H1 (cell line): ENCODE data around the gene OASL. TPM values are rescaled to one million over a fixed set of nuclear protein-coding genes. Genes with fewer than 3 reads are reported as not detected.

Source experiments
- CTCF ChIA-PET: fragments of 300-600 bp; sonication (Branson Sonifier 250); formaldehyde crosslinking; loops from one replicate; lab custom pipeline; 2021; ENCODE audit not compliant: partially characterized antibody; lab: Charles Lee
- POLR2A ChIA-PET: fragments of 300-600 bp; sonication (Branson Sonifier 250); formaldehyde crosslinking; loops from one replicate; lab custom pipeline; 2021; ENCODE audit warnings: inconsistent platforms; ENCODE audit not compliant: partially characterized antibody; lab: Charles Lee
- DNase-seq, 2 experiments: peaks; one replicate each; pipeline versions ENCODE4 v3.0.0 to v3.0.0-alpha.2; 2010 to 2022; ENCODE audit warnings: low spot score in 2 of 2, low read depth in 1 of 2, mixed read lengths in 1 of 2
- FAIRE-seq: peaks from 2 replicates; lab custom pipeline; 2011; peaks lifted over from hg19 to GRCh38; lab: Jason Lieb, UNC
- H2AFZ ChIP-seq: 2 replicates; pipeline ENCODE4 v1.8.1; 2012; ENCODE audit warnings: low read length, inconsistent platforms
- H2AK5ac ChIP-seq: 2 replicates; pipeline ENCODE4 v1.6.1; 2013; ENCODE audit warnings: low read depth, low read length
- H2BK120ac ChIP-seq: replicated peaks from 2 replicates; pipeline ENCODE3; 2013; ENCODE audit warnings: low read depth, low read length, inconsistent platforms
- H2BK12ac ChIP-seq: 2 replicates; pipeline ENCODE4 v1.6.1; 2013; ENCODE audit warnings: low read depth, low read length
- H2BK15ac ChIP-seq: 2 replicates; pipeline ENCODE4 v1.6.1; 2013; ENCODE audit warnings: low read length
- H2BK20ac ChIP-seq: 2 replicates; pipeline ENCODE4 v1.6.1; 2013; ENCODE audit warnings: low read length
- H2BK5ac ChIP-seq: 2 replicates; pipeline ENCODE4 v1.6.1; 2013; ENCODE audit warnings: low read depth, low read length
- H3K14ac ChIP-seq: 2 replicates; pipeline ENCODE4 v1.6.1; 2013; ENCODE audit warnings: inconsistent platforms; ENCODE audit not compliant: insufficient read length
- H3K18ac ChIP-seq: 2 replicates; pipeline ENCODE4 v1.6.1; 2013; ENCODE audit warnings: low read length; ENCODE audit errors: extremely low read depth
- H3K23ac ChIP-seq: 2 replicates; pipeline ENCODE4 v1.6.1; 2013; ENCODE audit warnings: inconsistent platforms; ENCODE audit not compliant: insufficient read length
- H3K23me2 ChIP-seq: 2 replicates; pipeline ENCODE4 v1.6.1; 2013; ENCODE audit warnings: low read depth, low read length
- H3K27ac ChIP-seq: 2 replicates; pipeline ENCODE4 v1.6.1; 2011; ENCODE audit warnings: low read depth, low read length, inconsistent platforms
- H3K27me3 ChIP-seq, 4 experiments: replicated peaks in 1 of 4; 1 replicate in 1 of 4; 2 replicates in 3 of 4; pipeline versions ENCODE4 v1.6.1 to v1.8.1; 2011 to 2013; ENCODE audit warnings: low read length in 3 of 4, mild to moderate bottlenecking in 3 of 4, inconsistent platforms in 2 of 4, mixed read lengths in 2 of 4, moderate library complexity in 1 of 4; ENCODE audit not compliant: control insufficient read depth in 3 of 4, insufficient read depth in 3 of 4; ENCODE audit errors: extremely low read depth in 1 of 4
- H3K36me3 ChIP-seq, 4 experiments: 2 replicates each; pipeline versions ENCODE4 v1.6.1 to v1.8.1; 2011 to 2013; ENCODE audit warnings: mild to moderate bottlenecking in 4 of 4, low read length in 3 of 4, moderate library complexity in 2 of 4, control low read depth in 1 of 4, inconsistent platforms in 1 of 4; ENCODE audit not compliant: insufficient read depth in 4 of 4, control insufficient read depth in 2 of 4
- H3K4ac ChIP-seq: replicated peaks from 2 replicates; pipeline ENCODE3; 2013; ENCODE audit warnings: low read length, low read depth, mixed read lengths, inconsistent platforms; ENCODE audit not compliant: insufficient read length
- H3K4me1 ChIP-seq, 4 experiments: replicated peaks in 1 of 4; 1 replicate in 1 of 4; 2 replicates in 3 of 4; pipeline versions ENCODE4 v1.6.1 to v1.8.1; 2011 to 2013; ENCODE audit warnings: low read length in 3 of 4, inconsistent platforms in 2 of 4, mixed read lengths in 1 of 4; ENCODE audit not compliant: insufficient read depth in 4 of 4, control insufficient read depth in 3 of 4
- H3K4me2 ChIP-seq, 2 experiments: 2 replicates each; pipeline versions ENCODE4 v1.6.1 to v1.8.1; 2011 to 2013; ENCODE audit warnings: low read depth in 2 of 2, low read length in 2 of 2, control low read depth in 1 of 2, inconsistent platforms in 1 of 2, mild to moderate bottlenecking in 1 of 2; ENCODE audit not compliant: insufficient read depth in 1 of 2
- H3K4me3 ChIP-seq, 4 experiments: fragments of 200-600, 300-600 bp in 1 of 4; sonication (generic), shearing (Covaris generic), sonication (Bioruptor Twin) in 1 of 4; 2 replicates each; pipeline versions ENCODE4 v1.5.1 to v1.8.1; 2011 to 2016; ENCODE audit warnings: low read length in 4 of 4, low read depth in 3 of 4, control low read depth in 2 of 4, inconsistent platforms in 2 of 4, mild to moderate bottlenecking in 2 of 4, mixed read lengths in 1 of 4, moderate library complexity in 1 of 4; ENCODE audit not compliant: insufficient read depth in 2 of 4; ENCODE audit errors: extremely low read depth in 1 of 4
- H3K56ac ChIP-seq: replicated peaks from 2 replicates; pipeline ENCODE3; 2013; ENCODE audit warnings: low read depth, mild to moderate bottlenecking, mixed read lengths, low read length, inconsistent platforms; ENCODE audit not compliant: insufficient read length
- H3K79me1 ChIP-seq: 2 replicates; pipeline ENCODE4 v1.6.1; 2013; ENCODE audit warnings: low read depth, low read length, control low read depth
- H3K79me2 ChIP-seq, 2 experiments: 2 replicates each; pipeline versions ENCODE4 v1.6.1 to v1.8.1; 2012 to 2013; ENCODE audit warnings: low read length in 2 of 2, mild to moderate bottlenecking in 2 of 2, inconsistent platforms in 1 of 2; ENCODE audit not compliant: insufficient read depth in 2 of 2, control insufficient read depth in 1 of 2
- H3K9ac ChIP-seq, 4 experiments: replicated peaks in 1 of 4; 1 replicate in 1 of 4; 2 replicates in 3 of 4; pipeline versions ENCODE4 v1.6.1 to v1.8.1; 2011 to 2013; ENCODE audit warnings: low read depth in 3 of 4, low read length in 3 of 4, control low read depth in 2 of 4, mild to moderate bottlenecking in 2 of 4, moderate library complexity in 2 of 4, inconsistent platforms in 1 of 4; ENCODE audit errors: extremely low read depth in 1 of 4
- H3K9me3 ChIP-seq, 2 experiments: 2 replicates each; pipeline versions ENCODE4 v1.6.1 to v1.8.1; 2012 to 2013; ENCODE audit warnings: mild to moderate bottlenecking in 2 of 2, moderate library complexity in 2 of 2, control low read depth in 1 of 2, inconsistent platforms in 1 of 2, low read depth in 1 of 2, low read length in 1 of 2, mixed read lengths in 1 of 2; ENCODE audit not compliant: insufficient read depth in 2 of 2
- H4K20me1 ChIP-seq, 2 experiments: replicated peaks in 1 of 2; 2 replicates each; pipeline versions ENCODE3 to v1.8.1; 2011 to 2013; ENCODE audit warnings: inconsistent platforms in 2 of 2, low read length in 2 of 2, mild to moderate bottlenecking in 1 of 2; ENCODE audit not compliant: insufficient read depth in 2 of 2, control insufficient read depth in 1 of 2
- H4K5ac ChIP-seq: 2 replicates; pipeline ENCODE4 v1.6.1; 2013; ENCODE audit warnings: low read length, low read depth, mixed read lengths, inconsistent platforms; ENCODE audit not compliant: insufficient read length
- H4K8ac ChIP-seq: 2 replicates; pipeline ENCODE4 v1.8.0; 2013; ENCODE audit warnings: mild to moderate bottlenecking, moderate library complexity, low read length, inconsistent platforms; ENCODE audit not compliant: insufficient read depth; ENCODE audit errors: extremely low read depth
- H4K91ac ChIP-seq: replicated peaks from 2 replicates; pipeline ENCODE3; 2013; ENCODE audit warnings: low read length, mixed read lengths, inconsistent platforms; ENCODE audit not compliant: insufficient read length
- ATF3 ChIP-seq: IDR thresholded peaks from 2 replicates; pipeline ENCODE4 v1.6.1; 2011; ENCODE audit warnings: low read depth, mild to moderate bottlenecking, low read length; ENCODE audit not compliant: insufficient read depth
- EZH2 ChIP-seq: fragments of 200-600 bp; sonication (generic); IDR thresholded peaks from 2 replicates; pipeline ENCODE4 v1.7.1; 2012; ENCODE audit warnings: low read depth, mild to moderate bottlenecking, moderate library complexity, low read length, inconsistent platforms; ENCODE audit not compliant: severe bottlenecking
- GTF2F1 ChIP-seq: IDR thresholded peaks from 2 replicates; pipeline ENCODE4 v1.6.1; 2012; ENCODE audit warnings: low read depth, low read length, improper control_type of control experiment, borderline replicate concordance
- KDM5A ChIP-seq: fragments of 200-600 bp; IDR thresholded peaks from 2 replicates; pipeline ENCODE4 v1.7.1; 2012; ENCODE audit warnings: mild to moderate bottlenecking, low read length, inconsistent platforms, mixed read lengths
- MAX ChIP-seq: IDR thresholded peaks from 2 replicates; pipeline ENCODE4 v1.6.1; 2012; ENCODE audit warnings: inconsistent platforms
- POLR2A ChIP-seq, 2 experiments: IDR thresholded peaks; 1 replicate in 1 of 2; 2 replicates in 1 of 2; pipeline ENCODE4 v1.6.1; 2011; ENCODE audit warnings: low read depth in 2 of 2, low read length in 2 of 2, mild to moderate bottlenecking in 2 of 2; ENCODE audit errors: control extremely low read depth in 1 of 2
- RAD21 ChIP-seq, 2 experiments: IDR thresholded peaks in 1 of 2; conservative IDR thresholded peaks in 1 of 2; 2 replicates each; pipeline ENCODE4 v1.6.1; 2011; ENCODE audit warnings: low read depth in 2 of 2, low read length in 2 of 2, improper control_type of control experiment in 1 of 2, inconsistent platforms in 1 of 2, mild to moderate bottlenecking in 1 of 2, moderate library complexity in 1 of 2
- SP2 ChIP-seq: IDR thresholded peaks from 2 replicates; pipeline ENCODE4 v1.6.1; 2012; ENCODE audit warnings: mild to moderate bottlenecking, low read length, inconsistent platforms
- SP4 ChIP-seq: IDR thresholded peaks from 2 replicates; pipeline ENCODE4 v1.6.1; 2012; ENCODE audit warnings: low read length, inconsistent platforms
- SRF ChIP-seq: IDR thresholded peaks from 2 replicates; pipeline ENCODE4 v1.6.1; 2011; ENCODE audit warnings: mild to moderate bottlenecking, low read depth, low read length, moderate library complexity
- TAF1 ChIP-seq: IDR thresholded peaks from 2 replicates; pipeline ENCODE4 v1.6.1; 2011; ENCODE audit warnings: mild to moderate bottlenecking, low read depth, low read length
- TEAD4 ChIP-seq: IDR thresholded peaks from 2 replicates; pipeline ENCODE4 v1.6.1; 2012; ENCODE audit warnings: low read depth, low read length, inconsistent platforms, mixed read lengths
- YY1 ChIP-seq: IDR thresholded peaks from 2 replicates; pipeline ENCODE4 v1.6.1; 2011; ENCODE audit warnings: low read depth, mild to moderate bottlenecking, low read length
- WGBS, 2 experiments: shearing (Covaris generic) in 1 of 2; methylation state at CpG; one replicate each; pipeline versions ENCODE4 v1.1.6 to v1.1.7; 2013 to 2015; ENCODE audit warnings: low lambda C conversion rate in 2 of 2, mixed read lengths in 2 of 2, inconsistent platforms in 1 of 2, low coverage in 1 of 2, missing lambda C conversion rate in 1 of 2; ENCODE audit not compliant: insufficient replicate concordance in 2 of 2, insufficient coverage in 1 of 2, insufficient read length in 1 of 2; ENCODE audit errors: extremely low coverage in 1 of 2, missing lambda C conversion rate in 1 of 2; 5-methylcytosine and 5-hydroxymethylcytosine counted together
- polyA plus RNA-seq, 7 experiments: library from polyadenylated mRNA; depleted of rRNA in 3 of 7; stranded (reverse) in 5 of 7; unstranded in 2 of 7; fragments of >200 nt in 5 of 7; fragments of 200-250 nt in 2 of 7; gene quantifications; 1 replicate in 5 of 7; 2 replicates in 1 of 7; 4 replicates in 1 of 7; pipeline versions ENCODE4 v1.2.1 to v1.2.3, GENCODE V29; 2011 to 2013; ENCODE audit warnings: missing spikeins in 2 of 7, mixed read lengths in 2 of 7
- total RNA-seq: library from RNA; stranded (reverse); fragmentation: NEBNext Ultra II Directional; extraction: Animal tissue kit (Norgen Biotek cat#: 25700); gene quantifications from 2 replicates; pipeline ENCODE4 v1.2.1, GENCODE V29; 2021

The OASL gene
- total and polyA plus RNA-seq, 2 of the 8 experiments (the other 6 are each of a cell fraction or from before 2014, with no cell fraction given), result not detected

GRCh38 chr12:120990487-120991055 is 48.5 kb downstream of the OASL start:
- no peak for FAIRE-seq
- no peak overlapping the region for H2BK15ac ChIP-seq
- H3K79me1 ChIP-seq, result no peaks in the 10 kb centered on the region
- peaks cover 0 to 2% of the 10 kb centered on the region in 2 experiments for H4K20me1 ChIP-seq
- no peak overlapping the region for H3K27ac ChIP-seq
- DNase-seq, result no peak
- H4K5ac ChIP-seq, result no peak overlapping the region
- H3K79me2 ChIP-seq, result no peaks in the 10 kb centered on the region
- WGBS, 2 experiments, result 83% methylated on average over 2 of the region's 2 CpGs; no CpG with 5 or more reads in 1 of the 2 experiments
- H3K4me3 ChIP-seq, result no peak overlapping the region
- H3K23me2 ChIP-seq, result peaks cover 22% of the 10 kb centered on the region; the same call in 1 of the 2 replicates
- no peak overlapping the region for H3K14ac ChIP-seq
- H3K9me3 ChIP-seq, result no peaks in the 10 kb centered on the region
- no peaks in the 10 kb centered on the region for H3K4me1 ChIP-seq
- CTCF ChIA-PET, result interaction anchor here (3.8 kb wide), 1 partner anchor 14 kb away, joined by 40 read pairs; no protein-coding TSS in a partner anchor
- POLR2A ChIA-PET, result interaction anchor here (1.6 to 2.0 kb wide), 2 partner anchors 7 to 8 kb away, joined by 4 to 7 read pairs; no protein-coding TSS in a partner anchor
- H2AFZ ChIP-seq, result no peak overlapping the region
- H4K8ac ChIP-seq, result no peak overlapping the region
- no peak overlapping the region for H3K18ac ChIP-seq
- no peak overlapping the region for H4K91ac ChIP-seq
- H3K23ac ChIP-seq, result no peak overlapping the region
- H2BK5ac ChIP-seq, result no peak overlapping the region
- H2BK12ac ChIP-seq, result no peak overlapping the region
- no peak overlapping the region for H3K9ac ChIP-seq
- H2BK20ac ChIP-seq, result no peak overlapping the region
- H3K4me2 ChIP-seq, result no peak overlapping the region
- no peaks in the 10 kb centered on the region for H3K36me3 ChIP-seq
- no peak overlapping the region for H2BK120ac ChIP-seq
- no peak overlapping the region for H3K56ac ChIP-seq
- H3K4ac ChIP-seq, result no peak overlapping the region
- H3K27me3 ChIP-seq, result no peaks in the 10 kb centered on the region
- H2AK5ac ChIP-seq, result no peak overlapping the region
- TF ChIP-seq ATF3 (no peak), TAF1 (no peak), SRF (no peak), SP4 (no peak), KDM5A (no peak), MAX (no peak), EZH2 (no peak), RAD21 (IDR thresholded peaks at IDR 0.05 in 1 of 2, conservative IDR thresholded peaks at IDR 0.05 in 1 of 2; ENCODE audit: low read depth in 2 of 2, low read length in 2 of 2) (no peak), YY1 (no peak), GTF2F1 (no peak), POLR2A (IDR thresholded peaks at IDR 0.05; ENCODE audit: control extremely low read depth in 1 of 2, low read depth in 2 of 2, low read length in 2 of 2) (no peak), TEAD4 (no peak), SP2 (no peak)
